Epidermal melanocyte (primary cell): Measurements from ENCODE around the gene ELP6.
"Not testable (repeated sequence)": the region's sequence is repeated elsewhere in the genome, so short reads cannot be mapped to it uniquely, and the experiment has no call there.

Source experiments
- DNase-seq: peaks from one replicate; pipeline ENCODE4 v3.0.0; 2011; ENCODE audit warnings: low spot score; ENCODE audit not compliant: insufficient read length

Gene ELP6

GRCh38 chr3:47512416-47513124 is 942 bp downstream of the ELP6 start:
- DNase-seq: no peak

GRCh38 chr3:47505267-47505666 is 8.2 kb downstream of the ELP6 start:
- not testable (repeated sequence) for DNase-seq

GRCh38 chr3:47504113-47504512 is 9.4 kb downstream of the ELP6 start:
- DNase-seq: no peak

GRCh38 chr3:47503033-47503432 is 10.5 kb downstream of the ELP6 start:
- no peak for DNase-seq

GRCh38 chr3:47496892-47497291 is 16.6 kb downstream of the ELP6 start:
- DNase-seq: no peak

- no peak for DNase-seq
Measured at GRCh38 chr3:47495886-47496285, 17.6 kb downstream of the ELP6 start.

GRCh38 chr3:47495111-47495510 is 18.4 kb downstream of the ELP6 start:
- DNase-seq: no peak

- no peak for DNase-seq
Measured at GRCh38 chr3:47491777-47492176, 21.7 kb downstream of the ELP6 start.

- DNase-seq: no peak
Measured at GRCh38 chr3:47491186-47491585, 22.3 kb downstream of the ELP6 start.

- no peak for DNase-seq
Measured at GRCh38 chr3:47487265-47487664, 26.2 kb downstream of the ELP6 start.

- no peak for DNase-seq
Measured at GRCh38 chr3:47485812-47486211, 27.7 kb downstream of the ELP6 start.

GRCh38 chr3:47482366-47482765 is 31.1 kb downstream of the ELP6 start:
- DNase-seq: no peak

- DNase-seq: not testable (repeated sequence)
Measured at GRCh38 chr3:47481763-47482162, 31.7 kb downstream of the ELP6 start.

GRCh38 chr3:47480267-47480666 is 33.2 kb downstream of the ELP6 start:
- DNase-seq: not testable (repeated sequence)

- no peak for DNase-seq
Measured at GRCh38 chr3:47479826-47480160, 33.7 kb downstream of the ELP6 start.

GRCh38 chr3:47478022-47478421 is 35.5 kb downstream of the ELP6 start:
- DNase-seq: no peak

- DNase-seq: no peak
Measured at GRCh38 chr3:47476644-47477199, 36.8 kb downstream of the ELP6 start.

- DNase-seq: no peak
Measured at GRCh38 chr3:47476330-47476626, 37.2 kb downstream of the ELP6 start.

- DNase-seq: peak; percentile 60
Measured at GRCh38 chr3:47475570-47476329, 37.8 kb downstream of the ELP6 start, which contains the start of gene SCAP. TSS of gene SCAP (minus strand) at chr3:47475941. CDS start at chr3:47442993, 32,948 bp downstream.

GRCh38 chr3:47475029-47475569 is 38.4 kb downstream of the ELP6 start:
- DNase-seq: peak; percentile 16

- DNase-seq: no peak
Measured at GRCh38 chr3:47473391-47473790, 40.1 kb downstream of the ELP6 start.

- no peak for DNase-seq
Measured at GRCh38 chr3:47469616-47470015, 43.9 kb downstream of the ELP6 start.
